HepG2 (cell line): ENCODE results near the gene CEP170. TPM values are rescaled to one million over a fixed set of nuclear protein-coding genes. Genes with fewer than 3 reads are reported as not detected.
"Not testable (repeated sequence)": the region's sequence is repeated elsewhere in the genome, so short reads cannot be mapped to it uniquely, and the experiment has no call there.

ENCODE experiments used
- ATAC-seq: fragments of 200-7000 bp; cut with Tn5 transposase; 3 replicates; pipeline ENCODE4 v1.9.1; 2020; ENCODE audit warnings: mild to moderate bottlenecking, moderate library complexity
- BruUV-seq: library from RNA; stranded (reverse); fragments of 400-500 nt; replicated peaks from 2 replicates; lab custom pipeline; 2021; lab: Mats Ljungman, UMichigan
- CTCF ChIA-PET: fragments of 300-600 bp; formaldehyde crosslinking; extraction: SDS; loops from one replicate; lab custom pipeline; 2021; ENCODE audit warnings: low total read pairs, inconsistent platforms, low intra/inter-chr PET ratio; lab: Yijun Ruan, JAX
- POLR2A ChIA-PET: fragments of 350-600 bp; sonication (Branson Sonifier 250); formaldehyde crosslinking; loops from one replicate; lab custom pipeline; 2020; ENCODE audit warnings: antibody characterized with exemption, inconsistent platforms; lab: Yijun Ruan, JAX
- DNase-seq: peaks from one replicate; pipeline ENCODE4 v3.0.0-alpha.2; 2015; ENCODE audit warnings: low spot score
- FAIRE-seq: peaks from 3 replicates; lab custom pipeline; 2011; peaks lifted over from hg19 to GRCh38; lab: Jason Lieb, UNC
- H2AFZ ChIP-seq: one replicate; pipeline ENCODE4 v1.6.1; 2011; ENCODE audit warnings: low read length, inconsistent platforms
- H3K27ac ChIP-seq: fragments of 300-600 bp; 3 replicates; pipeline ENCODE4 v1.8.0; 2011; ENCODE audit warnings: mixed run types, mild to moderate bottlenecking, mixed read lengths, low read length, inconsistent platforms; ENCODE audit not compliant: insufficient read depth; ENCODE audit errors: extremely low read length
- H3K27me3 ChIP-seq, 2 experiments: fragments of 200-600 bp in 1 of 2; 2 replicates in 1 of 2; 3 replicates in 1 of 2; pipeline versions ENCODE4 v1.6.0 to v1.8.0; 2011; ENCODE audit warnings: low read length in 2 of 2, mild to moderate bottlenecking in 2 of 2, moderate library complexity in 2 of 2, inconsistent platforms in 1 of 2; ENCODE audit not compliant: insufficient read depth in 2 of 2, control insufficient read depth in 1 of 2
- H3K36me3 ChIP-seq, 2 experiments: fragments of 200-600 bp in 1 of 2; replicated peaks in 1 of 2; 2 replicates in 1 of 2; 3 replicates in 1 of 2; pipeline versions ENCODE4 v1.5.1 to v1.8.0; 2011; ENCODE audit warnings: low read length in 2 of 2, inconsistent platforms in 1 of 2; ENCODE audit not compliant: insufficient read depth in 2 of 2, control insufficient read depth in 1 of 2
- H3K4me1 ChIP-seq: 2 replicates; pipeline ENCODE4 v1.5.1; 2012; ENCODE audit warnings: low read length, inconsistent platforms; ENCODE audit not compliant: insufficient read depth
- H3K4me2 ChIP-seq: 2 replicates; pipeline ENCODE4 v1.6.0; 2011; ENCODE audit warnings: low read depth, low read length, inconsistent platforms
- H3K4me3 ChIP-seq, 3 experiments: fragments of 200-600 bp in 1 of 3; sonication (generic), shearing (Covaris generic) in 1 of 3; replicated peaks in 1 of 3; 2 replicates each; pipeline ENCODE4 v1.5.1; 2011 to 2016; ENCODE audit warnings: low read length in 3 of 3, inconsistent platforms in 2 of 3, low read depth in 2 of 3, mild to moderate bottlenecking in 2 of 3, control low read depth in 1 of 3, mixed read lengths in 1 of 3; ENCODE audit not compliant: insufficient read depth in 1 of 3
- H3K79me2 ChIP-seq: one replicate; pipeline ENCODE4 v1.6.1; 2011; ENCODE audit warnings: low read length, inconsistent platforms; ENCODE audit not compliant: insufficient read depth
- H3K9ac ChIP-seq: 2 replicates; pipeline ENCODE4 v1.6.0; 2011; ENCODE audit warnings: mild to moderate bottlenecking, low read depth, low read length, inconsistent platforms; ENCODE audit not compliant: insufficient read depth
- H3K9me3 ChIP-seq: 2 replicates; pipeline ENCODE4 v1.5.1; 2012; ENCODE audit warnings: mild to moderate bottlenecking, low read length
- H4K20me1 ChIP-seq: 2 replicates; pipeline ENCODE4 v1.6.0; 2011; ENCODE audit warnings: inconsistent platforms, mild to moderate bottlenecking, low read length, moderate library complexity; ENCODE audit not compliant: insufficient read depth
- WGBS: methylation state at CpG from one replicate; pipeline ENCODE4 v1.1.6; 2017; ENCODE audit warnings: low lambda C conversion rate; 5-methylcytosine and 5-hydroxymethylcytosine counted together
- in situ Hi-C: cut with HindIII; loops from 2 replicates; pipeline ENCODE4 v1.10.0; 2017; ENCODE audit warnings: low pct_unique_long_range_greater_than_20kb; ENCODE audit not compliant: extremely low pct_ligation_motif_present
- intact Hi-C: fragments of 100-400 bp; cut with micrococcal nuclease; formaldehyde crosslinking; loops from one replicate; pipeline ENCODE4 v1.10.0; 2022; ENCODE audit not compliant: unreplicated experiment
- polyA plus RNA-seq, 8 experiments: library from polyadenylated mRNA; depleted of rRNA in 3 of 8; stranded (reverse) in 7 of 8; unstranded in 1 of 8; fragments of >200 nt; fragmentation: Illumina TruSeq in 4 of 8; extraction: Trizol in 4 of 8; gene quantifications; 2 replicates each; pipeline versions ENCODE4 v1.2.1 to v1.2.3, GENCODE V29; 2011 to 2016; ENCODE audit warnings: low read depth in 4 of 8, missing spikeins in 1 of 8, mixed read lengths in 1 of 8; ENCODE audit not compliant: insufficient read depth in 1 of 8
- total RNA-seq, 5 experiments: library from RNA; depleted of rRNA; stranded (reverse); fragments of >200 nt; fragmentation: Illumina TruSeq; extraction: Trizol; gene quantifications; 2 replicates each; pipeline ENCODE4 v1.2.3, GENCODE V29; 2016; ENCODE audit warnings: low read depth in 1 of 5

The CEP170 gene
- total and polyA plus RNA-seq, 2 of the 13 experiments (the other 11 are each of a cell fraction or from before 2014, with no cell fraction given), result 23.0 to 28.6 TPM

DNA sequence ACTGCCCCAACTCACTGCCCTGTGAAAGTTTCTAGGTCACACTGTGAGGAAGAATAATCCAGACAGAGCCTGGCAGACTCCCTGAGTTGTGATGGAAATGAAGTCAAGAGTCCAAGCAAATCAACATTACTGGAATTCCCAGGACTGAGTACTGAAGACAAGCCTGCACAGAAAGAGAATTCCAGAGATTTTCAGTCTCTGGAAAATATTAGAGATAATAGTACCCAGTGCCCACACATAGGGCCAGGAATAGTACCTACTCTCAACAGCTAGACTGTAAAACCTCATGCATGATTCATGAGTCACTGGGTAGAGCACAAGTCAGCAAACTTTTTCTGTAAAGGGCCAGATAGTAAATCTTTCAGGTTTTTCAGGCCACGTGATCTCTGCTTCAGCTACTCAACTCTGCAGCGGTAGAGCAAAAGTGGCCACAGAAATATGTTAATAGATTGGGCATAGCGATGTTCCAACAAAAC, 50.0 kb downstream of the CEP170 start:
- ATAC-seq, H3K27me3 ChIP-seq, H2AFZ ChIP-seq, intact Hi-C loops, in situ Hi-C loops, H3K27ac ChIP-seq, H3K9me3 ChIP-seq, H3K36me3 ChIP-seq, DNase-seq, H3K4me2 ChIP-seq, H3K79me2 ChIP-seq, H4K20me1 ChIP-seq, FAIRE-seq, H3K4me1 ChIP-seq, BruUV-seq, POLR2A ChIA-PET, H3K9ac ChIP-seq, CTCF ChIA-PET, H3K4me3 ChIP-seq: not testable (repeated sequence)
- 100% methylated on average over 3 of the region's 3 CpGs for WGBS

DNA sequence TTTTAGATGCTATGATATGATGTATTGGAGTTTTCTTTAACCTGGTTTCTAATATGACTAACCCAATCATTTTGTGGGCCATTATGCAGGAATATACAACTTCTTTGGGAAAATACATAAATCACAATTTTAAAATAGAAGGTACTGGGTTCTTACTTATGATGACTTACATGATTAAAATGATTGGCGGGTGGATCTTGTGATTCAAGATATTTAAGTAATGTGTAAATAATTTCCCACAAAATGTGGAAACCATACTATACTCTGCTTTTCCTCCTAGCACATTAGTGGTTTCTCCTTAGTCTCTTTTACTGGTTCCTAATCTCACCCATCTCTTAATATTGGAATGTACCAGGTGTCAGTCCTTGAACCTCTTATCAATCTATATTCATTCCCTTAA, 50.7 kb downstream of the CEP170 start:
- H2AFZ ChIP-seq, POLR2A ChIA-PET, H3K4me3 ChIP-seq, DNase-seq, intact Hi-C loops, H3K27ac ChIP-seq, CTCF ChIA-PET, in situ Hi-C loops, H4K20me1 ChIP-seq, H3K9me3 ChIP-seq, H3K9ac ChIP-seq, H3K4me2 ChIP-seq, H3K27me3 ChIP-seq, FAIRE-seq, H3K36me3 ChIP-seq, BruUV-seq, H3K79me2 ChIP-seq, ATAC-seq, H3K4me1 ChIP-seq: not testable (repeated sequence)
- WGBS, result 100% methylated on average over 1 of the region's 1 CpG

DNA sequence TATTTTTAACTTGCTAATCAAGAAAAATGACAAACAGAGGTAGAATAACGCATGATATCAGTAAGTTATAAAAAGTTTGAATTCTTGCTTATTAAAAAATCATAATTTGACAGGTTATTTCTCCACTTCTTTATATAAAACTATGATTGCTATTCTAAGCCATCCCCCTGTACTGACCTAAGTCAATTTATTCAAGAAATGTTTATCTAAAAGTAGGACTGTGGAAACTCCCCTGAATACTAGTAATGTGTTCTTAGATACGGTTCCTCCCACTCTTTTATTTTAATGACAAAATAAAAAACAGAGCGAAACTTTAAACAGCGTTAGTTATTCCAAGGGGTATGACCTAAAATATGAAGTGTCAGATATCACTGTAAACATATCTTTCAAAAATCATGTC, 51.9 kb downstream of the CEP170 start:
- not testable (repeated sequence) for FAIRE-seq, H3K4me2 ChIP-seq

DNA sequence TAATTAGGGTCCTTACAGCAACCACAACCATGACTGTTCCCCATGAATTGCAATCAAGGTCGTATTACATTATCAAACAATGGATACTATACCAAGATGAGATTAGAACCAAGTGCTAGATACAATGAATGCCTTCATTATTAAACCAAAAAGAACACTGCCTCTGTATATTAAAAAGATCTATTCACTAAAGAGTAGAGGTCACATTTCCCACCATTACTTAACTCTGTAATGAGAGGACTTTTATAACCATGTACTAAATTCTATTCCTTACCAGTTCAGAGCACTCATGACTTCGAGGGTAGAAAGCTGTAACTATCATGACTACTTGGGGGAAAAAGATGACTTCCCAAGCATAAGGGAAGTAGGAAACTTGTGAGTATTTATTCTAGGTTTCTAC, 53.8 kb downstream of the CEP170 start:
- H3K9me3 ChIP-seq, H3K4me2 ChIP-seq, H3K4me1 ChIP-seq, H3K79me2 ChIP-seq, BruUV-seq, H3K27me3 ChIP-seq, FAIRE-seq, H2AFZ ChIP-seq, H3K27ac ChIP-seq, POLR2A ChIA-PET, H3K4me3 ChIP-seq, in situ Hi-C loops, H3K9ac ChIP-seq, H4K20me1 ChIP-seq, DNase-seq, intact Hi-C loops, H3K36me3 ChIP-seq, ATAC-seq, CTCF ChIA-PET: not testable (repeated sequence)
- 98% methylated on average over 2 of the region's 2 CpGs for WGBS

More for the DNA sequence above, 51.9 kb downstream of the CEP170 start:
- H3K4me3 ChIP-seq, DNase-seq, in situ Hi-C loops, H2AFZ ChIP-seq, H4K20me1 ChIP-seq, intact Hi-C loops, H3K36me3 ChIP-seq, H3K27ac ChIP-seq, H3K79me2 ChIP-seq, H3K9me3 ChIP-seq, BruUV-seq, CTCF ChIA-PET, ATAC-seq, POLR2A ChIA-PET, H3K27me3 ChIP-seq, H3K4me1 ChIP-seq, H3K9ac ChIP-seq: not testable (repeated sequence)
- WGBS, result 90% methylated on average over 4 of the region's 4 CpGs
